A673 (cell line): ENCODE measurements around the gene NMNAT3. TPM values are rescaled to one million over a fixed set of nuclear protein-coding genes. Genes with fewer than 3 reads are reported as not detected.
"Not testable (repeated sequence)": the region's sequence is repeated elsewhere in the genome, so short reads cannot be mapped to it uniquely, and the experiment has no call there.

Experiments
- BruUV-seq: library from RNA; stranded (reverse); fragments of 400-500 nt; replicated peaks from 2 replicates; lab custom pipeline; 2021; lab: Mats Ljungman, UMichigan
- CTCF ChIA-PET: fragments of 300-600 bp; sonication (Branson Sonifier 250); formaldehyde crosslinking; loops from one replicate; lab custom pipeline; 2022; ENCODE audit warnings: antibody characterized with exemption; lab: Charles Lee
- POLR2A ChIA-PET: fragments of 300-600 bp; sonication (Branson Sonifier 250); formaldehyde crosslinking; loops from one replicate; lab custom pipeline; 2022; ENCODE audit warnings: antibody characterized with exemption; ENCODE audit not compliant: low non-redundant PET; lab: Charles Lee
- DNase-seq: peaks from one replicate; pipeline ENCODE4 v3.0.0-alpha.2; 2015; ENCODE audit warnings: low spot score
- H3K27ac ChIP-seq: fragments of 200-600 bp; sonication (generic); 2 replicates; pipeline ENCODE4 v1.5.1; 2016; ENCODE audit warnings: mixed run types, low read depth, mild to moderate bottlenecking, mixed read lengths, antibody characterized with exemption, low read length; ENCODE audit not compliant: poor library complexity, severe bottlenecking
- H3K27me3 ChIP-seq: fragments of 200-600 bp; sonication (generic); replicated peaks from 2 replicates; pipeline ENCODE4 v1.6.1; 2017; ENCODE audit warnings: mixed run types, low read depth, mild to moderate bottlenecking, mixed read lengths, antibody characterized with exemption, low read length; ENCODE audit not compliant: insufficient read depth, poor library complexity
- H3K36me3 ChIP-seq: fragments of 200-600 bp; sonication (generic); 2 replicates; pipeline ENCODE4 v1.6.1; 2016; ENCODE audit warnings: mixed run types, mild to moderate bottlenecking, mixed read lengths, antibody characterized with exemption, low read length; ENCODE audit not compliant: insufficient read depth, poor library complexity, severe bottlenecking
- H3K4me1 ChIP-seq: fragments of 200-600 bp; sonication (generic); 2 replicates; pipeline ENCODE4 v1.6.1; 2017; ENCODE audit warnings: mixed run types, mild to moderate bottlenecking, mixed read lengths, antibody characterized with exemption, low read length; ENCODE audit not compliant: insufficient read depth, poor library complexity, severe bottlenecking
- H3K4me3 ChIP-seq: fragments of 200-600 bp; sonication (generic); 2 replicates; pipeline ENCODE4 v1.5.1; 2016; ENCODE audit warnings: low read depth, mixed run types, mild to moderate bottlenecking, mixed read lengths, low read length; ENCODE audit not compliant: poor library complexity, severe bottlenecking
- H3K9me3 ChIP-seq: fragments of 200-600 bp; sonication (generic); 2 replicates; pipeline ENCODE4 v1.6.1; 2016; ENCODE audit warnings: mixed run types, low read depth, mild to moderate bottlenecking, mixed read lengths, antibody characterized with exemption, low read length; ENCODE audit not compliant: poor library complexity, severe bottlenecking
- CTCF ChIP-seq: fragments of 300-800, 200-600 bp; sonication (generic); conservative IDR thresholded peaks from 2 replicates; pipeline ENCODE4 v1.5.1; 2017; ENCODE audit warnings: low read depth, mild to moderate bottlenecking, antibody characterized with exemption, low read length, moderate library complexity, mixed read lengths
- EZH2 ChIP-seq: fragments of 200-600 bp; sonication (generic); IDR thresholded peaks from 2 replicates; pipeline ENCODE4 v1.6.1; 2017; ENCODE audit warnings: borderline replicate concordance, low read depth, mild to moderate bottlenecking, mixed read lengths, antibody characterized with exemption, low read length; ENCODE audit not compliant: poor library complexity, severe bottlenecking
- intact Hi-C: fragments of 100-400 bp; cut with micrococcal nuclease; formaldehyde crosslinking; loops from one replicate; pipeline ENCODE4 v1.10.0; 2022; ENCODE audit not compliant: unreplicated experiment
- total RNA-seq: library from RNA; stranded (reverse); gene quantifications from 2 replicates; pipeline ENCODE4 v1.2.3, GENCODE V29; 2021

Gene NMNAT3
- total RNA-seq, 1 experiment from 2014 or later = 1.9 TPM

- Histone ChIP-seq H3K4me3 (no peak overlapping the region), H3K27me3 (no peaks in the 10 kb centered on the region), H3K36me3 (no peaks in the 10 kb centered on the region), H3K9me3 (no peaks in the 10 kb centered on the region), H3K27ac (no peak overlapping the region), H3K4me1 (no peaks in the 10 kb centered on the region)
- intact Hi-C loops = no loop called here
- TF ChIP-seq EZH2 (no peak), CTCF (no peak)
- BruUV-seq = no TSS peak
- POLR2A ChIA-PET = no interaction called here
- CTCF ChIA-PET = interaction anchor here (0.5 kb wide), 1 partner anchor 1472 kb away, joined by 3 read pairs; no protein-coding TSS in a partner anchor
- no peak for DNase-seq
Observed at GRCh38 chr3:139587797-139588196, 90.0 kb downstream of the NMNAT3 start.

- BruUV-seq = no TSS peak
- intact Hi-C loops = no loop called here
- Histone ChIP-seq H3K36me3 (no peaks in the 10 kb centered on the region), H3K27ac (no peak overlapping the region), H3K9me3 (no peaks in the 10 kb centered on the region), H3K4me1 (no peaks in the 10 kb centered on the region), H3K27me3 (no peaks in the 10 kb centered on the region), H3K4me3 (no peak overlapping the region)
- no peak for DNase-seq
- no peak for TF ChIP-seq CTCF
- TF ChIP-seq EZH2 = no peak
- ChIA-PET POLR2A (no interaction called here), CTCF (no interaction called here)
Observed at GRCh38 chr3:139586420-139587017, 91.3 kb downstream of the NMNAT3 start.

GRCh38 chr3:139585820-139586219 lies 92.0 kb downstream of the NMNAT3 start:
- Histone ChIP-seq H3K4me1 (no peaks in the 10 kb centered on the region), H3K4me3 (no peak overlapping the region), H3K9me3 (no peaks in the 10 kb centered on the region), H3K27me3 (no peaks in the 10 kb centered on the region), H3K27ac (no peak overlapping the region), H3K36me3 (no peaks in the 10 kb centered on the region)
- ChIA-PET POLR2A (no interaction called here), CTCF (no interaction called here)
- no peak for TF ChIP-seq CTCF
- no peak for TF ChIP-seq EZH2
- BruUV-seq = no TSS peak
- DNase-seq = no peak
- intact Hi-C loops = no loop called here

GRCh38 chr3:139583651-139584050 lies 94.1 kb downstream of the NMNAT3 start:
- CTCF ChIA-PET, H3K4me1 ChIP-seq, H3K4me3 ChIP-seq, DNase-seq, H3K9me3 ChIP-seq, intact Hi-C loops, H3K36me3 ChIP-seq, POLR2A ChIA-PET, H3K27ac ChIP-seq, BruUV-seq, H3K27me3 ChIP-seq: not testable (repeated sequence)
